ENCODE measurements around the gene SLC25A13. TPM values are rescaled to one million over a fixed set of nuclear protein-coding genes. Genes with fewer than 3 reads are reported as not detected.

The SLC25A13 gene
- total and polyA plus RNA-seq, 2 of the 8 experiments (the other 6 are each of a cell fraction or from before 2014, with no cell fraction given), result 30.8 to 85.4 TPM

GRCh38 chr7:96310110-96310509, 11.8 kb downstream of the SLC25A13 start:
- H2BK15ac ChIP-seq (ENCODE audit: low read length), result no peak overlapping the region
- no peak overlapping the region for H3K14ac ChIP-seq (ENCODE audit: insufficient read length)
- no peak overlapping the region for H3K4ac ChIP-seq (replicated peaks; ENCODE audit: insufficient read length, low read depth, low read length)
- no peak overlapping the region for H4K91ac ChIP-seq (replicated peaks; ENCODE audit: insufficient read length, low read length)
- FAIRE-seq (no peak), DNase-seq (ENCODE audit: low read depth in 1 of 2, low spot score in 2 of 2) (no peak)
- CTCF ChIA-PET (ENCODE audit: partially characterized antibody), result no interaction called here
- H4K8ac ChIP-seq (ENCODE audit: extremely low read depth, insufficient read depth, low read length), result no peak overlapping the region
- no peak overlapping the region for H2AFZ ChIP-seq (ENCODE audit: low read length)
- no peak overlapping the region for H3K23ac ChIP-seq (ENCODE audit: insufficient read length)
- H3K4me3 ChIP-seq (ENCODE audit: extremely low read depth in 1 of 4, insufficient read depth in 2 of 4, low read depth in 3 of 4, low read length in 4 of 4), result no peak overlapping the region
- H3K79me2 ChIP-seq (ENCODE audit: control insufficient read depth in 1 of 2, insufficient read depth in 2 of 2, low read length in 2 of 2), result peaks cover 6 to 84% of the 10 kb centered on the region in 2 experiments
- H4K20me1 ChIP-seq (replicated peaks in 1 of 2; ENCODE audit: control insufficient read depth in 1 of 2, insufficient read depth in 2 of 2, low read length in 2 of 2), result peaks cover 6 to 18% of the 10 kb centered on the region in 2 experiments
- WGBS, 2 experiments (ENCODE audit: extremely low coverage in 1 of 2, insufficient coverage in 1 of 2, insufficient read length in 1 of 2, insufficient replicate concordance in 2 of 2, low coverage in 1 of 2, low lambda C conversion rate in 2 of 2, missing lambda C conversion rate in 1 of 2), result 86% methylated on average over 3 of the region's 3 CpGs; no CpG with 5 or more reads in 1 of the 2 experiments
- H2BK120ac ChIP-seq (replicated peaks; ENCODE audit: low read depth, low read length), result no peak overlapping the region
- H3K79me1 ChIP-seq (ENCODE audit: low read depth, low read length), result peaks cover 15% of the 10 kb centered on the region; the same call in 1 of the 2 replicates
- no peak overlapping the region for H2BK5ac ChIP-seq (ENCODE audit: low read depth, low read length)
- no peak overlapping the region for H2AK5ac ChIP-seq (ENCODE audit: low read depth, low read length)
- no peak overlapping the region for H4K5ac ChIP-seq (ENCODE audit: insufficient read length, low read depth, low read length)
- H3K23me2 ChIP-seq (ENCODE audit: low read depth, low read length), result no peaks in the 10 kb centered on the region; the same call in 1 of the 2 replicates
- H3K27me3 ChIP-seq (replicated peaks in 1 of 4; ENCODE audit: control insufficient read depth in 3 of 4, extremely low read depth in 1 of 4, insufficient read depth in 3 of 4, low read length in 3 of 4), result no peaks in the 10 kb centered on the region
- no peak overlapping the region for H2BK12ac ChIP-seq (ENCODE audit: low read depth, low read length)
- no peak for TF ChIP-seq TAF7 (optimal IDR thresholded peaks at IDR 0.05; ENCODE audit: borderline replicate concordance, low read depth, low read length)
- POLR2A ChIA-PET (ENCODE audit: partially characterized antibody), result no interaction called here
- H3K9ac ChIP-seq (replicated peaks in 1 of 4; ENCODE audit: extremely low read depth in 1 of 4, low read depth in 3 of 4, low read length in 3 of 4), result no peak overlapping the region
- no peak overlapping the region for H2BK20ac ChIP-seq (ENCODE audit: low read length)
- H3K4me2 ChIP-seq (ENCODE audit: insufficient read depth in 1 of 2, low read depth in 2 of 2, low read length in 2 of 2), result no peak overlapping the region
- H3K18ac ChIP-seq (ENCODE audit: extremely low read depth, low read length), result no peak overlapping the region
- no peak overlapping the region for H3K27ac ChIP-seq (ENCODE audit: low read depth, low read length)
- H3K36me3 ChIP-seq (ENCODE audit: control insufficient read depth in 2 of 4, insufficient read depth in 4 of 4, low read length in 3 of 4), result 0 out of 8 replicates have a peak, but pooled peaks cover 0 to 2% (median 0%) of the 10 kb centered on the region in 4 experiments
- H3K56ac ChIP-seq (replicated peaks; ENCODE audit: insufficient read length, low read depth, low read length), result no peak overlapping the region
- H3K9me3 ChIP-seq (ENCODE audit: insufficient read depth in 2 of 2, low read depth in 1 of 2, low read length in 1 of 2), result no peaks in the 10 kb centered on the region
- peaks cover 0 to 24% (median 14%) of the 10 kb centered on the region in 4 experiments; a peak in 6 of 7 replicates for H3K4me1 ChIP-seq (replicated peaks in 1 of 4; ENCODE audit: control insufficient read depth in 3 of 4, insufficient read depth in 4 of 4, low read length in 3 of 4)

All from H1 (cell line).